HG02938 (cell line): ENCODE data around the gene PDCD7.
"Not testable (repeated sequence)": the region's sequence is repeated elsewhere in the genome, so short reads cannot be mapped to it uniquely, and the experiment has no call there.

Experiments used
- ATAC-seq: cut with Tn5 transposase; IDR thresholded peaks from one replicate; pipeline ENCODE4 v1.9.1; 2021; ENCODE audit warnings: mild to moderate bottlenecking, moderate library complexity; ENCODE audit not compliant: unreplicated experiment

PDCD7 gene

DNA sequence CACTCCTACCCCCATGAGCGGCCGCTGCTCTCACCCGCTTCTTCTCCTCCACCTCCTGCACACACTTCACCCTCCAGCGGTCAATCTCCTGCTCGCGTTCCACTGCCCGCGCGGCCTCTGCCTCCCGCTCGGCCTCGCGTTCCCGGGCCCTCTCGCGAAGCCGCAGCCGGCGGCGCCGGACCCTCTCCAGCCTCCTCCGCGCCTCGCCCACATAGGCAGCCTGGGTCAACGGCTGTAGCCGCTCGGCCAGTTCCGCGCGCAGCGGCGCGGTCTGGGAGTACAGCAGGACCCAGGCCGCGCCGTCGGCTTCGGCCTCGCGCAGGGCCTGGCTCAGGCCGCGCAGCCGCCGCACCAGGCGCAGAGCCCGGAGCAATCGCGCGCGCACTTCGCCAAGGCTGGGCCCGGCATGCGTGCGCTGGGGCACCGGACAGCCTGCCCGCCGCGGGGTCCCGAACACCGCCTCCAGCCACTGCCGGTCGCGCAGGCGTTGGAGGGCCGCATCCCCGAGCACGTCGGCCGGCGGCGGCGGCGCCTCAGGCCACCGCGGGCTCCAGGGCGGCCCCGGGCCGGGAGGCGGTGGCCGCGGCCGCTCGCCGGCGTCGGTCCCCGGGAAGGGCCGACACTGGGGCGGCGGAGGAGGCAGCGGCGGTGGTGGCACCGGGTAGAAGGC is 595 bp downstream of the PDCD7 start:
- ATAC-seq, result peak; percentile 39

DNA sequence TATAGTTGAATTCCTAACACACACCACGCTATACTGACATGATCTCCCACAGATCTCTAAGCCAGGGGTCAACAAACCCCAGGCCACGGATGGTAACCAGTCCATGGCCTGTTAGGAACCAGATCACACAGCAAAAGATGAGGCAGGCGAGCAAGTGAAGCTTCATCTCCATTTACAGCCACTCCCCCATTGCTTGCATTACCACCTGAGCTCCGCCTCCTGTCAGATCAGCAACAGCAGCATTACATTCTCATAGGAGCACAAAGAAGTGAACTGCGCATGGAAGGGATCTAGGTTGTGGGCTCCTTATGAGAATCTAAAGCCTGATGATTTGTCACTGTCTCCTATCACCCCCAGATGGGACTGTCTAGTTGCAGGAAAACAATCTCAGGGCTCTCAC is 2.7 kb downstream of the PDCD7 start:
- ATAC-seq, result no peak

DNA sequence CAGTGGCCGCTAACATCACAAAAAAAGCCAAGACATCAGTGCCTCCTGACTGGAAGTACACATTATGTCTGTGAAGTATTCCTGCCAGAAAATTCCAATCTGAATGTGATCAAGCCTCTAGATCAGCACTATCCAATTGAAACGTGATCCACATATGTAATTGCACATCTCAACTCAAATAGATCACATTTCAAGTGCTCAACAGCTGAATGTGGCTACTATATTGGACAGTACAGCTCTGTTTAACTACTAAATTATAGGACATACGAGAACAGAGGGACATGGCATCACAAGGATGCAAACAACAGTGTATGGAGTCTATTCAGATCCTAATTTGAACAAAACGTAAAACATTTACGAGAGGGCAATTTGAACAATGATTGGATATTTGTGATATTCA is 18.1 kb downstream of the PDCD7 start:
- no peak for ATAC-seq

DNA sequence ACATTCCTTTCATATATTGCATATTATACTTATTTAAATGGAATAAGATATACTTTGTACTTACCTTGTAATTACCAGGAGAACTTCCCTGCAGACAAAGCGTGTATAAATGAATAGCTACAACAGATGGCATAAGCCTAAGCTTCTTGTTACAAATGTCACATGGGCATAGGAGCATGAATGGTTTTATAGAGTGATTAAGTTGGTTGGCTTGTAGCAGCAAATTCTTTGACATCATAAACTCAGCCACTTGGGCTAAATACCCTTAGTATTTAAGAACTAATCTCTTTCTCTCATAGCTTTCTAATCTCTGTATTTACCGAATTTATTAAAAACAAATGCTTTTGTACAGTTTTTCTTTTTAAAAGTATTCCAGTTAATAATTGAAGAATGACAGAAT is 18.5 kb downstream of the PDCD7 start, which contains the start of gene UBAP1L:
TSS of gene UBAP1L (minus strand) at position 115 of the 400 bp plus-strand sequence. CDS start 8,985 bp downstream, outside the sequence.
- no peak for ATAC-seq

DNA sequence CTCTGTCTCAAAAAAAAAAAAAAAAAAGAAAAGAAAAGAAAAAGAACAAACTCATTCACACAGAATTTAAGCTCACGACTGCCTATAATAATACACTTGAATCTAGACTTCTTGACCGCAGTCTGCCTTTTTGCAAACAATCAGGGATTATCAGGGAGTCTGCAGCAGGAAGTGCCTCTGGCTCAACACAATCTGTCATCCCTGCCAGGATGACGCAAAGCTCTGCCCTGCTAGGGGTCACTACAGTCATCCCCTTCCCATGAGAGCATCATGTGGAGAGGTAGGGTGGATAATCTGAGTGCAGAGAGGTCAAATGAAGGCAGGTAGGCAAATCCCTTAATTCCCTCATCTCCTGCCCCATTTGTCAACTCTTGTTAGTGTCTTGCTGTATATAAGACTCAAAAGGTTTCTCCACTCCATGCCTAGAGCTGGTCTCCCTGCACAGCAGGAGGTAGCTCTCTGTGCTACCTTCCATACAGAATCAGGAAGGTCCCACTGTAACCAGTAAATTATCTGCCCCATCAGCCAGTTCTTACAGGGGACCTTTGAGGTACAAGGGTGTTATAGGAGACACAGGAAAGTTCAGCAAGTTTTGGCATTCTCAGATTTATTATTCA is 22.8 kb downstream of the PDCD7 start:
- ATAC-seq, result no peak

DNA sequence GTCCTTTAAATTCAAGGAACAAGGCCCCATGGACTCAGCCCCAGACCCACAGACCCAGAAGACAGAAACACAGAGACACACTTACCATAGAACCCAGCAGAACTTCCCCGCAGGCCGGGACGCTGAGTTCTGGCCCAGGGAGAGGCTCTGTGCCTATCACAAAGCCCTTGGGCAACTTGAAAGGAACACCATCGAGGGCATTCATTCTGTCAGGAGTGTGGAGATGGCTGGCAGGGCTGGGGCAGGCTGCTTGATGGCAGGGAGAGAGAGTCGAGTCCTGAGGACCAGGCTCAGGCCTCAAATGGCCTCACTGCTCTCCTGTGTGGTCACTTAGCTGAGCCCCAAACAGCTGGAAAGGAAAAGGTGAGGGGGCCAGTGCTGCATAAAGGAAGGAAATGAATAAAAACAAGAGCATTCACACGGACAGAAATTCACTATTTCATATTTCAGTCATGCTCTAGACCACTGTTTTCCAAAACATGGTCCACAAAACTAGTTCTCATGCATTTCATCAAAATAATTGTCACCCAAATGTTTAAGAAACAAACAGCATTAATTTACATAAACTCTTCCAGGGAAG is 27.5 kb downstream of the PDCD7 start:
- no peak for ATAC-seq

DNA sequence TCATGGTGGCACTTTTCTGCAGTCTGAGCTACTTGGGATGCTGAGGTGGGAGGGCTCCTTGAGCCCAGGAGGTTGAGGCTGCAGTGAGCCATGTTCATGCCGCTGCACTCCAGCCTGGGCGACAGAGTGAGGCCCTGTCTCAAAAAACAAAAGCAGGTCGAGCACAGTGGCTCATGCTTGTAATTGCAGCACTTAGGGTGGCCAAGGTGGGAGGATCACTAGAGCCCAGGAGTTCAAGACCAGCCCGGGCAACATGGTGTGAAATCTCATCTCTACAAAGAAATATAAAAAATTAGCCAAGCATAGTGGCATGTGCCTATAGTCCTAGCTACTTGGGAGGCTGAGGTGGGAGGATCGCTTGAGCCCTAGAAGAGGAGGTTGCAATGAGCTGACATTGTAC is 28.6 kb downstream of the PDCD7 start:
- ATAC-seq, result no peak

DNA sequence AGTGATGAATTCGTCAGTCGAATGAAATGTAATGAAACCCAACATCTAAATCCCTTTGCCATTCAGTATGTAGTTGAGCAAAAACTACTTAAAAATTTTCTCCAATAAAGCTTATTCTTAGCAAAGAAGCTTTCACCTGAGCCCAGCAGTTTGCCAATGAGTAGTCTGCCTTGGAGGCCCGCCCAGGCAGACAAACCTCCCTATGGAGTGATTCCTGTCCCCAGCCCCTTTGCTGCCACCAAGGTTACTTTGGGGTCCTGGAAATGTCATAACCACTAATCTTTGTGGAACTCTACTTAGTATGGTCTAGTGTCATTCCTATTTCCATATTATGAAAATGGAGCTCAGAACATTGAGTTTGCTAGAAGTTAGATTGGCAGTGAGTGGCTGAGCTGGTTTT is 30.7 kb downstream of the PDCD7 start:
- no peak for ATAC-seq

DNA sequence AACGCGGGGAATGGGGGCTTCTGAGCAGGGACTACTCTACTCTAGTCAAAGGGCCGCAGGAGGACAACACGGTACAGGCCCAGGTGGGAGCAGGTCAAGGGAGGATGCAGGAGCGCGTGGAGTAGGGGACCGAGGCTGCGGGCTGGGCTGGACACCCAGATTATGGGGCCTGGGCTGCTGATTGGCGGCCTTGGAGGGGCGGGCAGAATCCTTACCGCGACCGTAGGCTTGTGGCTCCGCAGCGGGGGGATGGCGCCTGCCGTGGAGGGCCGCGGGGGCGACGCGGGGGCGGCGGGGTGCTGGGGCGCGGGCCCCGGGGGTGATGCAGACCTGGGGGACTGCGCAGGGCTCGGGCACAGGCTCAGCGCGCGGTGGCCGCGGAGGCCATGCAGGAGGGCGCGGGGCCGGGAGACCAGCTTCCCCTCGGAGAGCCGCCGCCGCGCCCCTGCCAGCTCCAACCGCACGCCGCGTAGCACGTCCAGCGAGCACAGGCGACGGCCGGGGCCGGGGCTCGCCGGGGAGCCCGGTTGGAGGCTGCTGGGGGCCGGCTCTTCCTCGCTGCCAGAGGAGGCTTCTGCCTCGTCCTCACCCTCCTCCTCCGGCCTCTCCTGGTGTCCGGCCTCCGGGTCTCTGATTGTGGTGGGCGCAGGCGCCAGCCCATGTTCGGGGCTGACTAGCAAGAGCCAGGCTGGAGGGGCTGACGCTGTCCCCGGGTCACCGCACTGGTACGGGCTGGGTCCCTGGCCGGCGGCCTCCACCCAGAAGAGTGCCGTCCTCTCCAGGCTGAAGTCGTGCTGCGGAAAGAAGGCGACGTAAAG is 31.5 kb downstream of the PDCD7 start:
- no peak for ATAC-seq

DNA sequence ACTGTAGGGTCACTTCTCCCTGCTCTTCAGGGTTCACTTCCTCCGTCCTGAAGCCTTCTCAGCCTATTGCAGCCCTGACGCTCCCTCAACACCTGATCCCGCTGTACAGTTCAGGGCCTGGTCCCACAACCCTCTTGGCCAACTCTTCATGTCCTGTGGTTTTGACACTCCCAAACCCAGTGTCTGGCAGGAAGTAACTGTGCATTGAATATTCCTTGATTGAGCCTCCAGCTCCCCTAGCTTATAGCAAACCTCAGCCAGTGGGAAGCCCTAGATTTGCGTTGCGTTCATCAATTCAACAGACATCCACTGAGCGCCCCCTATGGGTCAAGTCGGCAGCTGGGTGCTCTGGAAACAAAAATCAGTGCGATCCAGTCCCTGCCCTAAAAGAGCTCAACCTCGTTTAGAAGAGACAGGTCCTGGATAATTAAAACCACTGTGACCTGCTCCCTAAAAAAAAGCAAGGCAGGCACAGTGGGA is 32.2 kb downstream of the PDCD7 start:
- ATAC-seq, result no peak

DNA sequence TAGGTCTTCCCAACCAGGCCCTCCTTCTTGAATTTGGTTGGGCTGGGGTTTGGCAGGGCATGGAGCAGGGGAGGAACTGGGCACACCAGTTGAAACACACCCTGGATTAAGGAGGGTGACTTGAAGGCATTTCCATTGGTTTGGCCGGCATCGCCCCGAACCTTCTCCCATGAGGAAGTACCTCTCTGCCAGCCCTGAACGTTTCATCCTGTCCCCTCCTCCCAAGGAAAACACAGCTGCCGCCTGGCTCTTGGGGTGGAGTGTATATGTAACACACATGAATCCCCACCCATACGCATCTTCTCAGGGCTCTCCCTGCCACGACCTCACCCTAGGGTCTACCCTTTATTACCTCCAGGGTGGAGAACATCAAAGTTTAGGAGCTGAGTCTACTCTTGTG is 33.2 kb downstream of the PDCD7 start:
- no peak for ATAC-seq

DNA sequence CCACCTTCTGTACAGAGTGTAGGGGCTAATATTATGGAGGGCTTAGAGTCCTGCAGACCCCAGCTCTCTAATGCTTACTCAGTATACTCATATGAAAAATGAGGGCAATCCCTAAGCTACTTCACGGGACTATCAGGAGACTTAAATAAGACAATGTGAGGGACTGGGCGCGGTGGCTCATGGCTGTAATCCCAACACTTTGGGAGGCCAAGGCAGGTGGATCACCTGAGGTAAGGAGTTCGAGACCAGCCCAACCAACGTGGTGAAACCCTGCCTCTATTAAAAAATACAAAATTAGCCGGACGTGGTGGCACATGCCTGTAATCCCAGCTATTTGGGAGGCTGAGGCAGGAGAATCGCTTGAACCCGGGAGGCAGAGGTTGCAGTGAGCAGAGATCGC is 33.8 kb downstream of the PDCD7 start:
- ATAC-seq, result not testable (repeated sequence)

DNA sequence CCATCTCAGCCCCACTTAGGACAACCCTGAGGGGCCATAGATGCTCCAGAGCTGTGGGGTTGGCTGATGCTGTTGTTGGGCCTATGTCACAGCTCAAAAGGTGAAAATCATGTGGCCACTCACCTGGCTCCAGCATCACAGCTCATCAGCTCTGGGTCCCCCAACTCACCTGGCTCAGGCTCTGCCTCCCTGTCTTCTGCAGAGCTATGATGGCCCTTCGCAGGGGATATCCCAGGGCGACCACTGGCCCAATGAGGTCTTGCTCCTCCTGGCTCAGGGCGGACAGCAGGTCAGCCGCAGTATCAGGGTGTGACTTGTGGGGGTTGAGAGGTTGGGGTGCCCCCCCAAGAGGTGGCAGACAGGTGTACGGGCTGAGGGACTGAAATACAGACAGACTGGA is 34.3 kb downstream of the PDCD7 start:
- no peak for ATAC-seq

DNA sequence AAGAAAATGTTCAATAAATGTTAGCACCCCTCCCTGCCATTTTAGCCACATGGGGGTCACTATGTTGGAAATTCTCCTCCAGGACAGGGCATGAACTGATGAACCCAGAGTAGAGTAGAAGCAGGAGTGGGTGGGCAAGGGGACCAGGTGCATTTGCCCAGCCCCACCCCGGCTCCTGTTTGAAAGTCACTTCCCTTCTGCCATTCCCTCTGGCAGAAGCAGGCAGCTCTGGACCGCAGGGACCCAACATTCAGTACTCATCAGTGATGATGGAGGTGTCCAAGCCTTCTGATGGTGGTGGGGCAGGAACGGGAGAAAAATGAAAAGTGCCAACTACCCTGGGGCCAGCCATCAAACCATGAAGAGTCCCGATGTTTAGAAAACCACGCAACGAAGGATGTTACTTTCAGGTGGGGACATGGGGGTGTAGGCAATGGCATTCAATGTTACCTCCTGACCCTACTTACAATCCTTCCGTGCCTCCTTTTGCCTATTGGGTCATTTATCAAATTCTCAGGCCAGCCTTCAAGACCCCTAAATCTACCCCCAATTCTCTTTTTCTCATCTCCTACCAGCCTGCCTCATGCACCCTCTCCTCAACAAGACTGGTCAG is 35.9 kb downstream of the PDCD7 start:
- no peak for ATAC-seq

DNA sequence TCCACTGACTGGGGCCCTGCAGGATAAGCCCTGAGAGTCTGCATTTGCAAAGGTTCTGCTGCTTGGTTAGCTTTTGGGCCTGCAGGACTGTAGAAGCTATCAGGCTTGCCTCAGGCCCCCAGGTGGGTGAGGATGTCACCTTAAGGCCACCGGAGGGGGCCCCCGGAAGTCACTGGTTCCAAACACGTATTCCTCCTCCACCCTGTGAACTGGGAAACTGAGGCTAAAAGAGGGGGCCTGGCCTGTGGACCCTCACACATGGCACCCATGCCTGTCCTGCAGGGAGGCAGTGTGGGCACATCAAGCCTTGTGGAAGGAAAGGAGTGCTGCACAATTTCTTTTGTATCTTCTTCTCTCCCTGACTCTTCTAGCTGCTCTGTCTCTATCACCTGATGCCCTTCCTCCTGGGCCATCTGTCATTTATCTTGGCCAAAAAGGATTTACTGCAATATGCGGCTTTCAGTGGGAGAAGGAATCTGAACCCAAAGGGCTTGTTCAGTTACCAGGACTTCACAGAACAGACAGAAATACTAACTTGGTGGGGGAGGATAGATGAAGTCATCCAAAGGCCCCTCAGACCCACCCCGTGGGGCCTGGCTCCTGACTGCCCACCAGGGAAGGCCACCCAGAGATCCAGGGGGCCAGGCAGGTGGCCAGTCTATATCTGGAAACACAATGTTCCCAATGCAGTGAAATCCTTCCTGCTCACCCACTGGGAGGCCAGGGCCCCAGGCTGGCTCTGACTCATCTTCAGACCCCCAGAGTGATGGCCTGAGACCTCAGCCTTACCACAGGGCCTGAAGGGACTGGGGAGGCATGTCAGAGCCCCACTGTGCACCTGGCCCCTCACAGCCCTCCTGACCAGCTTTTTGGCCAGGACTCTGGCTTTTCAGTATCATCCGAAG is 36.9 kb downstream of the PDCD7 start:
- ATAC-seq, result no peak

DNA sequence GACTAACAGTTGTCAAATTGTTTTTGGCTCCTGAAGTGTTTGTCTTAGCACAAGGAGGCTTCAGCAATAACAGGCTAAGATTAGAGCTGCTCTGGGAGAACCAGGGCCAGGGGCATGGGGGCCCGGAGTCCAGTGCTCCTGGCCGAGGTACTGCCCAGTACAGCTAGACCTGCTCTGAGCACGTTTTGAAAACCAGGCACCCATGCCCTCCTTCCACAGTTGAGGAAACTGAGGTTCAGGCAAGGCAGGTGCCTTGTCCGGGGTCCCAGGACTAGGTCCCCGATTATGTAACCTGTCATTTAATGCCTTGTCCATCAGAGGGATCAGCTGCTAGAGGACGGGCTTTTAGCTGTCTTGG is 37.9 kb downstream of the PDCD7 start:
- ATAC-seq, result no peak

DNA sequence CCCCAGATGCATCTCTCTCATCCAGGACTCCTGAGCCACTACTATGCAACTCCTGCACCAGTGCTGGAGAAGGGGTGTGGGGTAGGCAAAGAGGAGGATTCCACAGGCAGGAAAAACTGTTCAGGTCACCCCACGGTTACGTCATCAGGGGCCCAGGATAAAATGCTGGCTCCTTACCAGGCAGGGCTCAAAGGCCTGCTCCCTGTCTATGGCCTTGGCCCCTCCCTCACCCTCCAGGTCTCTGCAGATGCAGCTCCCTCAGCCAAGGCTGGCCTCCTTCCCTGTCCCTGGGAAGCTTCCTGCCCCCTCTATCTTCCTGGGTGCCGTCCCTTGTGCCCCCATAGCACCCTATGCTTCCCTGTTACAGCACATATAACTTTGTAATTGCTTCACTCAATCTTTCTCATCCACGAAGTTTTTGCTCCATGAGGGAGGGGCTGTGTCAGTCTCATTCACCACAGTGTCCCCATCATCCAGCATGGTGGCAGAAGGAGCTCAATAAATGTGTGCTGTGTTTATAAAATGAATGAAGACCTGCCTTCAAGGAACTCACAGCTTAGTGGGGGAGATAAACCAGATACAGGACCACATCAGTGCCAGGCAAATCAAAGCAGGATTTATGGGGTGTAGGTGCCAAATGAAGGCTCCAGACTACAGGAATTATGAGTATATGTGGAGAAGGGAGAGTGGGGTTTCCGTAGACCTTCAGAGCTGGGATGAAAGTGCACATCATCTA is 38.4 kb downstream of the PDCD7 start:
- ATAC-seq, result no peak

DNA sequence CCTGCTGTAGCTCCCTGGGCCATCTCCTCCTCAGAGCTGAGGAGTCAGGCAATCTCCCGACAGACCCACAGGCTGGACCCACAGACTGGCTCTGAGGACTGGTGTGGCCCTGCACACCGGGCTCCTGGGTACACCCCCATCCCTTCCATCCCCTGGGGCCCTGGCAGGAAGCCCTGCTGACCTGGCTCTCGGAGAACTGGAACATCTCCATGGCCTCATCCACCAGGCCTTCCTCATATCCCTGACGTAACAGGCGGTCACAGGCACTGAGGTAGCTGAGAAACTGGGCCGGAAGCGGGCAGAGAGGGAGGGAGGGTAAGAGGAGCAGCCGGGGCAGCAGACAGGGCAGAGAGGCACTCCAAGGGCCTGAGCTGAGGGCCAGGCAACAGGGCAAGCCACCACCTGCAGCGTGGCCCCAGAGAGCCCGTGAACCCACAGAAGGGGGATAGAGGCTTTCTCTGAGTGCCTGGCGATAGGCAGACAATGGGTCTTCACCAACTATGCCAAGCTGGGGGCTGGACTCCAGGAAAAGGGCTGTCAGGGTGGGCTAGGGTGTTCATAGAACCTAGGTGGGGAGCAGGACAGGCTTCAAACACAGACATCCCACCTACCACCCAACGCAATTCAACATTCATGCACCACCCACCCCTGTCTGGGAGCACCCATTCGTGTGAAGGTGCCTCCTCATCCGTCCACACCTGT is 39.2 kb downstream of the PDCD7 start:
- ATAC-seq, result no peak

DNA sequence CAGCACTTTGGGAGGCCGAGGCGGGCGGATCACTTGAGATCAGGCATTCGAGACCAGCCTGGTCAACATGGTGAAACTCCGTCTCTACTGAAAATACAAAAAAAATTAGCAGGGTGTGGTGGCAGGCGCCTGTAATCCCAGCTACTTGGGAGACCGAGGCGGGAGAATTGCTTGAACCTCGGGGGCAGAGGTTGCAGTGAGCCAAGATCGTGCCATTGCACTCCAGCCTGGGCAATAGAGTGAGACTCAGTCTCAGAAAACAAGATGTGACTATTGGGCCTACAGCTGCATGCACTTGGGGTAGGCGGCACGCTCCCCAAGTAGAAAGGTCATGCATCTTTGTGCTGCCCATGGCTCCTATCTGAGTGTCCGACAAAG is 39.8 kb downstream of the PDCD7 start:
- not testable (repeated sequence) for ATAC-seq
